Central memory CD8-positive, alpha-beta T cell (primary cell): ENCODE measurements around the gene HUWE1.

Source experiments
- ATAC-seq: fragments of 150-1000 bp; cut with Tn5 transposase; replicated peaks from 2 replicates; pipeline ENCODE4 v1.10.0; 2022; ENCODE audit warnings: mild to moderate bottlenecking, moderate FRiP score, moderate number of reproducible peaks; ENCODE audit not compliant: poor library complexity, severe bottlenecking; ENCODE audit errors: extremely low read depth
- DNase-seq, 2 donors: peaks; one replicate each; pipeline ENCODE4 v3.0.0; 2021; ENCODE audit warnings: low spot score in 2 of 2
- H3K27ac Mint-ChIP-seq: one replicate; pipeline ENCODE4 v1.8.0; 2022; ENCODE audit warnings: low read depth, mild to moderate bottlenecking, moderate library complexity, mixed read lengths
- H3K27me3 Mint-ChIP-seq: one replicate; pipeline ENCODE4 v1.8.0; 2022; ENCODE audit warnings: mixed read lengths
- H3K36me3 Mint-ChIP-seq: one replicate; pipeline ENCODE4 v1.8.0; 2022; ENCODE audit warnings: mild to moderate bottlenecking, moderate library complexity, mixed read lengths; ENCODE audit not compliant: insufficient read depth
- H3K4me1 Mint-ChIP-seq: one replicate; pipeline ENCODE4 v1.8.0; 2022; ENCODE audit warnings: mixed read lengths
- H3K4me3 Mint-ChIP-seq: one replicate; pipeline ENCODE4 v1.8.0; 2022; ENCODE audit warnings: mild to moderate bottlenecking, moderate library complexity, mixed read lengths
- H3K9me3 Mint-ChIP-seq: one replicate; pipeline ENCODE4 v1.8.0; 2022; ENCODE audit warnings: mixed read lengths

HUWE1 gene

GRCh38 chrX:53682885-53683555 is 3.5 kb downstream of the HUWE1 start:
- no peak for ATAC-seq
- Mint-ChIP-seq H3K27ac (peak overlapping the region; percentile 97), H3K4me1 (peaks cover 34% of the 10 kb centered on the region)

GRCh38 chrX:53681661-53682060 is 4.9 kb downstream of the HUWE1 start:
- Mint-ChIP-seq H3K4me3 (peak overlapping the region; percentile 51), H3K27ac (no peak overlapping the region), H3K9me3 (no peaks in the 10 kb centered on the region), H3K27me3 (no peaks in the 10 kb centered on the region), H3K36me3 (peaks cover 47% of the 10 kb centered on the region), H3K4me1 (peaks cover 31% of the 10 kb centered on the region)
- DNase-seq (no peak), ATAC-seq (no peak)

More at GRCh38 chrX:53682885-53683555, 3.5 kb downstream of the HUWE1 start:
- no peaks in the 10 kb centered on the region for H3K27me3 Mint-ChIP-seq
- no peaks in the 10 kb centered on the region for H3K9me3 Mint-ChIP-seq
- peak overlapping the region; percentile 86 for H3K4me3 Mint-ChIP-seq
- DNase-seq: peak; percentile 13 to 15
- peaks cover 41% of the 10 kb centered on the region for H3K36me3 Mint-ChIP-seq

GRCh38 chrX:53678667-53679066 is 7.9 kb downstream of the HUWE1 start:
- no peak for ATAC-seq
- Mint-ChIP-seq H3K27me3 (no peaks in the 10 kb centered on the region), H3K27ac (no peak overlapping the region), H3K4me3 (no peak overlapping the region), H3K4me1 (peaks cover 41% of the 10 kb centered on the region), H3K36me3 (peaks cover 49% of the 10 kb centered on the region), H3K9me3 (no peaks in the 10 kb centered on the region)
- no peak for DNase-seq

- DNase-seq: no peak
- ATAC-seq: no peak
- Mint-ChIP-seq H3K9me3 (no peaks in the 10 kb centered on the region), H3K4me1 (peaks cover 33% of the 10 kb centered on the region), H3K36me3 (peaks cover 49% of the 10 kb centered on the region), H3K4me3 (no peak overlapping the region), H3K27ac (no peak overlapping the region), H3K27me3 (no peaks in the 10 kb centered on the region)
These were observed 9.2 kb downstream of the HUWE1 start for GRCh38 chrX:53677286-53677685.

- no peak overlapping the region for H3K27ac Mint-ChIP-seq
- H3K27me3 Mint-ChIP-seq: no peaks in the 10 kb centered on the region
- peaks cover 23% of the 10 kb centered on the region for H3K4me1 Mint-ChIP-seq
- no peaks in the 10 kb centered on the region for H3K9me3 Mint-ChIP-seq
- peaks cover 45% of the 10 kb centered on the region for H3K36me3 Mint-ChIP-seq
- ATAC-seq: no peak
- H3K4me3 Mint-ChIP-seq: no peak overlapping the region
- DNase-seq: no peak
These were observed 11.9 kb downstream of the HUWE1 start for GRCh38 chrX:53674581-53674980.

- ATAC-seq (no peak), DNase-seq (no peak)
- Mint-ChIP-seq H3K27me3 (no peaks in the 10 kb centered on the region), H3K36me3 (peaks cover 27% of the 10 kb centered on the region), H3K4me3 (no peak overlapping the region), H3K9me3 (no peaks in the 10 kb centered on the region), H3K27ac (no peak overlapping the region), H3K4me1 (peaks cover 18% of the 10 kb centered on the region)
These were observed 17.3 kb downstream of the HUWE1 start for GRCh38 chrX:53669258-53669657.

GRCh38 chrX:53666171-53666570 is 20.3 kb downstream of the HUWE1 start:
- no peak for DNase-seq
- H3K9me3 Mint-ChIP-seq: no peaks in the 10 kb centered on the region
- H3K36me3 Mint-ChIP-seq: peaks cover 33% of the 10 kb centered on the region
- no peaks in the 10 kb centered on the region for H3K27me3 Mint-ChIP-seq
- ATAC-seq: no peak
- no peak overlapping the region for H3K4me3 Mint-ChIP-seq
- H3K27ac Mint-ChIP-seq: no peak overlapping the region
- peaks cover 27% of the 10 kb centered on the region for H3K4me1 Mint-ChIP-seq

GRCh38 chrX:53660004-53660403 is 26.5 kb downstream of the HUWE1 start:
- H3K27ac Mint-ChIP-seq: no peak overlapping the region
- no peak overlapping the region for H3K4me3 Mint-ChIP-seq
- ATAC-seq (no peak), DNase-seq (no peak)
- H3K4me1 Mint-ChIP-seq: peaks cover 36% of the 10 kb centered on the region
- H3K36me3 Mint-ChIP-seq: peaks cover 27% of the 10 kb centered on the region
- no peaks in the 10 kb centered on the region for H3K9me3 Mint-ChIP-seq
- H3K27me3 Mint-ChIP-seq: no peaks in the 10 kb centered on the region

GRCh38 chrX:53659039-53659438 is 27.5 kb downstream of the HUWE1 start:
- peaks cover 27% of the 10 kb centered on the region for H3K36me3 Mint-ChIP-seq
- peaks cover 33% of the 10 kb centered on the region for H3K4me1 Mint-ChIP-seq
- H3K27me3 Mint-ChIP-seq: no peaks in the 10 kb centered on the region
- no peaks in the 10 kb centered on the region for H3K9me3 Mint-ChIP-seq
- ATAC-seq (no peak), DNase-seq (no peak)
- H3K27ac Mint-ChIP-seq: no peak overlapping the region
- H3K4me3 Mint-ChIP-seq: peak overlapping the region; percentile 32

- DNase-seq: no peak
- Mint-ChIP-seq H3K36me3 (peaks cover 21% of the 10 kb centered on the region), H3K9me3 (no peaks in the 10 kb centered on the region), H3K27me3 (no peaks in the 10 kb centered on the region), H3K4me1 (peaks cover 22% of the 10 kb centered on the region), H3K27ac (no peak overlapping the region), H3K4me3 (no peak overlapping the region)
- no peak for ATAC-seq
These were observed 29.7 kb downstream of the HUWE1 start for GRCh38 chrX:53656845-53657244.

GRCh38 chrX:53654376-53654775 is 32.1 kb downstream of the HUWE1 start:
- H3K4me3 Mint-ChIP-seq: no peak overlapping the region
- no peak overlapping the region for H3K27ac Mint-ChIP-seq

GRCh38 chrX:53644751-53645150 is 41.8 kb downstream of the HUWE1 start:
- Mint-ChIP-seq H3K4me3 (no peak overlapping the region), H3K9me3 (no peaks in the 10 kb centered on the region), H3K27ac (no peak overlapping the region), H3K27me3 (no peaks in the 10 kb centered on the region), H3K36me3 (peaks cover 63% of the 10 kb centered on the region), H3K4me1 (no peaks in the 10 kb centered on the region)
- ATAC-seq (no peak), DNase-seq (no peak)

More at GRCh38 chrX:53654376-53654775, 32.1 kb downstream of the HUWE1 start:
- Mint-ChIP-seq H3K27me3 (no peaks in the 10 kb centered on the region), H3K36me3 (peaks cover 17% of the 10 kb centered on the region), H3K9me3 (no peaks in the 10 kb centered on the region), H3K4me1 (peaks cover 19% of the 10 kb centered on the region)
- ATAC-seq (no peak), DNase-seq (no peak)

- no peak for DNase-seq
- no peaks in the 10 kb centered on the region for H3K9me3 Mint-ChIP-seq
- peaks cover 54% of the 10 kb centered on the region for H3K36me3 Mint-ChIP-seq
- H3K27me3 Mint-ChIP-seq: no peaks in the 10 kb centered on the region
- no peak overlapping the region for H3K4me3 Mint-ChIP-seq
- no peak for ATAC-seq
- H3K4me1 Mint-ChIP-seq: no peaks in the 10 kb centered on the region
- H3K27ac Mint-ChIP-seq: no peak overlapping the region
These were observed 44.2 kb downstream of the HUWE1 start for GRCh38 chrX:53642337-53642736.
